SU-DHL-6 (cell line): ENCODE results near the gene LRP1B.

Source experiments
- H2AFZ ChIP-seq: fragments of 200-600 bp; sonication (generic); 2 replicates; pipeline ENCODE4 v1.6.1; 2014; ENCODE audit warnings: low read depth, mild to moderate bottlenecking, moderate library complexity, mixed read lengths, antibody characterized with exemption, low read length; ENCODE audit not compliant: severe bottlenecking
- H3F3A ChIP-seq: fragments of 200-600 bp; shearing (Covaris generic); 2 replicates; pipeline ENCODE4 v1.6.0; 2016; ENCODE audit warnings: antibody characterized with exemption, mild to moderate bottlenecking; ENCODE audit not compliant: insufficient read depth
- H3K27ac ChIP-seq: fragments of 200-600 bp; sonication (generic); 2 replicates; pipeline ENCODE4 v1.5.1; 2016; ENCODE audit warnings: low read depth, mild to moderate bottlenecking, low read length, moderate library complexity, mixed read lengths
- H3K27me3 ChIP-seq: fragments of 200-600 bp; sonication (generic), shearing (Covaris generic); 2 replicates; pipeline ENCODE4 v1.6.0; 2014; ENCODE audit warnings: mild to moderate bottlenecking, low read length
- H3K36me3 ChIP-seq: fragments of 200-600 bp; sonication (generic); 2 replicates; pipeline ENCODE4 v1.6.1; 2014; ENCODE audit warnings: mild to moderate bottlenecking, low read length, mixed read lengths
- H3K4me2 ChIP-seq: fragments of 300-600, 200-600 bp; shearing (Covaris generic), sonication (generic); 2 replicates; pipeline ENCODE4 v1.6.0; 2014; ENCODE audit warnings: low read length, low read depth, mild to moderate bottlenecking; ENCODE audit not compliant: poor library complexity, severe bottlenecking
- H3K4me3 ChIP-seq: fragments of 200-600 bp; sonication (generic); 2 replicates; pipeline ENCODE4 v1.5.1; 2014; ENCODE audit warnings: antibody characterized with exemption, low read length, mild to moderate bottlenecking, mixed read lengths; ENCODE audit not compliant: insufficient read depth, poor library complexity, severe bottlenecking
- H3K79me2 ChIP-seq: fragments of 200-600 bp; sonication (generic); 2 replicates; pipeline ENCODE4 v1.6.1; 2014; ENCODE audit warnings: mild to moderate bottlenecking, low read length, moderate library complexity; ENCODE audit not compliant: insufficient read depth
- H3K9ac ChIP-seq: fragments of 200-600 bp; sonication (generic); 2 replicates; pipeline ENCODE4 v1.7.0; 2014; ENCODE audit warnings: mild to moderate bottlenecking, low read length
- H3K9me2 ChIP-seq: fragments of 200-600 bp; sonication (generic); replicated peaks from 2 replicates; pipeline ENCODE4 v1.6.1; 2014; ENCODE audit warnings: low read length; ENCODE audit not compliant: insufficient read depth
- H3K9me3 ChIP-seq: fragments of 200-600 bp; sonication (generic); 2 replicates; pipeline ENCODE4 v1.6.1; 2014; ENCODE audit warnings: low read length, mixed read lengths; ENCODE audit not compliant: insufficient read depth
- H4K20me1 ChIP-seq: fragments of 200-600 bp; sonication (generic); 2 replicates; pipeline ENCODE4 v1.6.1; 2014; ENCODE audit warnings: low read depth, mild to moderate bottlenecking, antibody characterized with exemption, low read length, moderate library complexity, mixed read lengths
- EZH2phosphoT487 ChIP-seq: fragments of 200-600 bp; sonication (generic), shearing (Covaris generic); conservative IDR thresholded peaks from 2 replicates; pipeline ENCODE4 v1.6.1; 2018; ENCODE audit warnings: mild to moderate bottlenecking, antibody characterized with exemption, low read length, moderate library complexity, mixed read lengths
- TF ChIP-seq, protein P1 (sequence below): fragments of 200-600 bp; sonication (generic); IDR thresholded peaks from one replicate; pipeline ENCODE4 v1.5.1; 2017; ENCODE audit warnings: antibody characterized with exemption, mild to moderate bottlenecking, low read length, moderate library complexity; ENCODE audit not compliant: insufficient read depth, poor library complexity, severe bottlenecking

Gene LRP1B

DNA sequence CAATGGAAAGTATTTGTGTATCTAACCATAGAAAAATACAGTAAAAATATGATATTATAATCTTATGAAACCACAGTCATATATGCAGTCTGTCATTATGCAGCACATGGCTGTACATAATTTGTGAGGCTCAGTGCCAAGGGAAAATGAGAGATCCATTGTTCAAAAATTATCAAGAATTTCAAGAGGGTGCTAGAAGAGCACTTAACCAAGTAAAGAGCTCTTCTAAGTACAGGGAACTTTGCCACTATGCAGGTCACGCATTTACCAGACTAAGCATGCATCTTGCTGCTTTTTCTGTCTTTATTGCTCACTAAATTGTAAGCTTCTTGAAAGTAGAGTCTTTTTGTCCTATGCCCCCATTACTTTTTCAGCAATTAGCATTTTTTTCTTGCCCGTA, 438.0 kb downstream of the LRP1B start:
- H4K20me1 ChIP-seq = no peaks in the 10 kb centered on the region
- H2AFZ ChIP-seq = no peak overlapping the region
- no peaks in the 10 kb centered on the region for H3F3A ChIP-seq
- H3K9me2 ChIP-seq = no peaks in the 10 kb centered on the region
- no peak overlapping the region for H3K4me2 ChIP-seq
- H3K4me3 ChIP-seq = no peak overlapping the region
- no peaks in the 10 kb centered on the region for H3K36me3 ChIP-seq
- no peak overlapping the region for H3K9ac ChIP-seq
- no peaks in the 10 kb centered on the region for H3K27me3 ChIP-seq
- no peak overlapping the region for H3K27ac ChIP-seq
- H3K9me3 ChIP-seq = no peaks in the 10 kb centered on the region
- TF ChIP-seq, protein P1, sequence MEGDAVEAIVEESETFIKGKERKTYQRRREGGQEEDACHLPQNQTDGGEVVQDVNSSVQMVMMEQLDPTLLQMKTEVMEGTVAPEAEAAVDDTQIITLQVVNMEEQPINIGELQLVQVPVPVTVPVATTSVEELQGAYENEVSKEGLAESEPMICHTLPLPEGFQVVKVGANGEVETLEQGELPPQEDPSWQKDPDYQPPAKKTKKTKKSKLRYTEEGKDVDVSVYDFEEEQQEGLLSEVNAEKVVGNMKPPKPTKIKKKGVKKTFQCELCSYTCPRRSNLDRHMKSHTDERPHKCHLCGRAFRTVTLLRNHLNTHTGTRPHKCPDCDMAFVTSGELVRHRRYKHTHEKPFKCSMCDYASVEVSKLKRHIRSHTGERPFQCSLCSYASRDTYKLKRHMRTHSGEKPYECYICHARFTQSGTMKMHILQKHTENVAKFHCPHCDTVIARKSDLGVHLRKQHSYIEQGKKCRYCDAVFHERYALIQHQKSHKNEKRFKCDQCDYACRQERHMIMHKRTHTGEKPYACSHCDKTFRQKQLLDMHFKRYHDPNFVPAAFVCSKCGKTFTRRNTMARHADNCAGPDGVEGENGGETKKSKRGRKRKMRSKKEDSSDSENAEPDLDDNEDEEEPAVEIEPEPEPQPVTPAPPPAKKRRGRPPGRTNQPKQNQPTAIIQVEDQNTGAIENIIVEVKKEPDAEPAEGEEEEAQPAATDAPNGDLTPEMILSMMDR = no peak
- TF ChIP-seq EZH2phosphoT487 = no peak
- no peaks in the 10 kb centered on the region for H3K79me2 ChIP-seq

DNA sequence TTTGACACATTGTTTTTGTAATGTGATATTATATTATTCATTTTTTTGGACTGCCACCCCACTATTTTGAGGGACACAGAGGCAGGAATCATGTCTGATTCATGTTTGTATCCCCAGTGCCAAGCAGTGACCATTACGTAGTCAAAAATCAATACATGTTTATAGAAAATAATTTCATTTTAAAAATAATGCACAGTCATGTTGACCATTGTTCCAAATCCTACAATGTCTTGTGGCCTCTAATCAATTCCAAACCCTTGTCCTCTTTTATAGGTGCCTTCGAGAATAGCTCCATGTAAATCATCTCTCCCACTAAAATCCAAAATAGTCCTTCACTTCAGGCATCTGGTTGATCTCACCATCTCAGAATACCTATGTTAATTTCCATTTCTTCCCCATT, 454.7 kb downstream of the LRP1B start:
- no peaks in the 10 kb centered on the region for H4K20me1 ChIP-seq
- H3K9ac ChIP-seq = no peak overlapping the region
- H2AFZ ChIP-seq = no peak overlapping the region
- H3K9me2 ChIP-seq = no peaks in the 10 kb centered on the region
- H3F3A ChIP-seq = no peaks in the 10 kb centered on the region
- no peak overlapping the region for H3K4me3 ChIP-seq
- no peak overlapping the region for H3K4me2 ChIP-seq
- H3K27me3 ChIP-seq = no peaks in the 10 kb centered on the region
- TF ChIP-seq, protein P1 = no peak
- TF ChIP-seq EZH2phosphoT487 = no peak
- no peak overlapping the region for H3K27ac ChIP-seq
- no peaks in the 10 kb centered on the region for H3K36me3 ChIP-seq
- H3K9me3 ChIP-seq = no peaks in the 10 kb centered on the region
- H3K79me2 ChIP-seq = no peaks in the 10 kb centered on the region

DNA sequence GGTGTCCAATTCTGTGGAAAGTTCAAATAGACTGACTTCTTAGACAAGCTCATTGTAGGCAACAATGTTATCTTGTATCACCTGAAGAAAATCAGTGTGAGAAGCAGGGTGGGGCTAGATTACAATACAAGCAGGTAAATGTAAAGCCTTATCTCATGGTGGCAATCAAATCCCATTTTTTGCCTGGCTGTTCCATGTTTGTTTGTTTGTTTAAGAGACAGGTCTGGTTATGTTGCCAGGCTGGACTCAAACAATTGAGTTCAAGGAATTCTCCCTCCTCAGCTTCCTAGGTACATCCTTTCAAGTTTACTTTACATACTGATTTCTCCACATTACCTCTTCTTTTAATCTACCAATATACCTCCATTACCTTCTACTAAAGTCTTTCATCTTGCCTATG, 464.6 kb downstream of the LRP1B start:
- Histone ChIP-seq H3K9ac (no peak overlapping the region), H2AFZ (no peak overlapping the region), H3K79me2 (no peaks in the 10 kb centered on the region), H3K36me3 (no peaks in the 10 kb centered on the region), H3K9me2 (no peaks in the 10 kb centered on the region), H3K27me3 (no peaks in the 10 kb centered on the region), H3K9me3 (no peaks in the 10 kb centered on the region), H4K20me1 (no peaks in the 10 kb centered on the region), H3K4me3 (no peak overlapping the region), H3K4me2 (no peak overlapping the region), H3K27ac (no peak overlapping the region), H3F3A (no peaks in the 10 kb centered on the region)
- TF ChIP-seq, protein P1 = no peak
- no peak for TF ChIP-seq EZH2phosphoT487
